PC-3 (cell line): Measurements from ENCODE around the gene SOBP. TPM values are rescaled to one million over a fixed set of nuclear protein-coding genes. Genes with fewer than 3 reads are reported as not detected.

Source experiments
- ATAC-seq: fragments of 200-7000 bp; cut with Tn5 transposase; 2 replicates; pipeline ENCODE4 v1.9.1; 2020; ENCODE audit warnings: mild to moderate bottlenecking, moderate library complexity
- BruUV-seq: library from RNA; stranded (reverse); fragments of 400-500 nt; replicated peaks from 2 replicates; lab custom pipeline; 2021; lab: Mats Ljungman, UMichigan
- CTCF ChIA-PET: fragments of 300-600 bp; sonication (Branson Sonifier 250); formaldehyde crosslinking; loops from one replicate; lab custom pipeline; 2022; ENCODE audit warnings: antibody characterized with exemption; lab: Charles Lee
- POLR2A ChIA-PET: fragments of 300-600 bp; sonication (Branson Sonifier 250); formaldehyde crosslinking; loops from one replicate; lab custom pipeline; 2022; ENCODE audit warnings: antibody characterized with exemption; ENCODE audit not compliant: unreplicated experiment; lab: Charles Lee
- DNase-seq: peaks from one replicate; pipeline ENCODE4 v3.0.0-alpha.2; 2015
- H2AFZ ChIP-seq: fragments of 300-600 bp; sonication (generic); 2 replicates; pipeline ENCODE4 v1.6.0; 2016; ENCODE audit warnings: antibody characterized with exemption, low read length
- H3F3A ChIP-seq: fragments of 300-600 bp; sonication (generic); one replicate; pipeline ENCODE4 v1.6.0; 2017; ENCODE audit warnings: antibody characterized with exemption, low read length, control low read depth, mild to moderate bottlenecking; ENCODE audit not compliant: unreplicated experiment
- H3K27ac ChIP-seq: fragments of 300-600 bp; sonication (generic); 2 replicates; pipeline ENCODE4 v1.5.1; 2016; ENCODE audit warnings: mild to moderate bottlenecking, low read length
- H3K27me3 ChIP-seq: fragments of 300-600 bp; sonication (generic); 2 replicates; pipeline ENCODE4 v1.6.1; 2016; ENCODE audit warnings: low read length, mixed read lengths
- H3K36me3 ChIP-seq: fragments of 300-600 bp; sonication (generic); 2 replicates; pipeline ENCODE4 v1.6.1; 2016; ENCODE audit warnings: low read depth, mixed run types, low read length, mixed read lengths
- H3K4me1 ChIP-seq: fragments of 300-600 bp; sonication (generic); 2 replicates; pipeline ENCODE4 v1.5.1; 2016; ENCODE audit warnings: low read length; ENCODE audit not compliant: insufficient read depth
- H3K4me2 ChIP-seq: fragments of 300-600 bp; sonication (generic); 2 replicates; pipeline ENCODE4 v1.6.0; 2016; ENCODE audit warnings: low read length
- H3K4me3 ChIP-seq: fragments of 300-600 bp; sonication (generic); 2 replicates; pipeline ENCODE4 v1.5.1; 2016; ENCODE audit warnings: mild to moderate bottlenecking, low read length, mixed read lengths
- H3K79me2 ChIP-seq: fragments of 300-600 bp; sonication (generic); 2 replicates; pipeline ENCODE4 v1.6.1; 2017; ENCODE audit warnings: low read length, mixed read lengths
- H3K9ac ChIP-seq: fragments of 300-600 bp; sonication (generic); 2 replicates; pipeline ENCODE4 v1.6.0; 2016; ENCODE audit warnings: mild to moderate bottlenecking, low read length
- H3K9me2 ChIP-seq: fragments of 300-600 bp; sonication (generic); replicated peaks from 2 replicates; pipeline ENCODE4 v1.6.1; 2016; ENCODE audit warnings: mixed run types, low read length, mixed read lengths
- H3K9me3 ChIP-seq: fragments of 300-600 bp; sonication (generic); 2 replicates; pipeline ENCODE4 v1.6.1; 2016; ENCODE audit warnings: low read length, mixed read lengths
- H4K20me1 ChIP-seq: fragments of 300-600 bp; sonication (generic); 2 replicates; pipeline ENCODE4 v1.6.1; 2016; ENCODE audit warnings: low read length, mixed read lengths
- EZH2 ChIP-seq: fragments of 300-600 bp; sonication (generic); IDR thresholded peaks from one replicate; pipeline ENCODE4 v1.6.1; 2017; ENCODE audit warnings: antibody characterized with exemption, mild to moderate bottlenecking, low read length; ENCODE audit not compliant: unreplicated experiment
- EZH2phosphoT487 ChIP-seq: fragments of 300-600 bp; sonication (generic); IDR thresholded peaks from 2 replicates; pipeline ENCODE4 v1.6.1; 2018; ENCODE audit warnings: mild to moderate bottlenecking, antibody characterized with exemption, low read length, borderline replicate concordance
- intact Hi-C: fragments of 100-400 bp; cut with micrococcal nuclease; formaldehyde crosslinking; loops from 2 replicates; pipeline ENCODE4 v1.9.0; 2023
- total RNA-seq: library from RNA; depleted of rRNA; stranded (reverse); fragments of >200 nt; gene quantifications from 2 replicates; pipeline ENCODE4 v1.2.3, GENCODE V29; 2014
- TF ChIP-seq, protein P1 (sequence below): fragments of 300-600 bp; sonication (generic); conservative IDR thresholded peaks from 2 replicates; pipeline ENCODE4 v1.5.1; 2017; ENCODE audit warnings: antibody characterized with exemption, low read depth, mild to moderate bottlenecking, low read length

SOBP gene
- total RNA-seq, 1 experiment from 2014 or later, result 0.15 TPM

- Histone ChIP-seq H3K4me2 (no peak overlapping the region), H3K36me3 (no peaks in the 10 kb centered on the region), H3K4me3 (no peak overlapping the region), H3K27me3 (peaks cover 31% of the 10 kb centered on the region), H3K9me3 (no peaks in the 10 kb centered on the region), H3K79me2 (no peaks in the 10 kb centered on the region), H2AFZ (no peak overlapping the region), H3K9ac (no peak overlapping the region), H3K9me2 (no peaks in the 10 kb centered on the region), H3K4me1 (no peaks in the 10 kb centered on the region), H4K20me1 (no peaks in the 10 kb centered on the region), H3K27ac (no peak overlapping the region), H3F3A (no peaks in the 10 kb centered on the region)
- intact Hi-C loops, result no loop called here
- no peak for TF ChIP-seq EZH2phosphoT487
- no peak for TF ChIP-seq EZH2
- TF ChIP-seq, protein P1, sequence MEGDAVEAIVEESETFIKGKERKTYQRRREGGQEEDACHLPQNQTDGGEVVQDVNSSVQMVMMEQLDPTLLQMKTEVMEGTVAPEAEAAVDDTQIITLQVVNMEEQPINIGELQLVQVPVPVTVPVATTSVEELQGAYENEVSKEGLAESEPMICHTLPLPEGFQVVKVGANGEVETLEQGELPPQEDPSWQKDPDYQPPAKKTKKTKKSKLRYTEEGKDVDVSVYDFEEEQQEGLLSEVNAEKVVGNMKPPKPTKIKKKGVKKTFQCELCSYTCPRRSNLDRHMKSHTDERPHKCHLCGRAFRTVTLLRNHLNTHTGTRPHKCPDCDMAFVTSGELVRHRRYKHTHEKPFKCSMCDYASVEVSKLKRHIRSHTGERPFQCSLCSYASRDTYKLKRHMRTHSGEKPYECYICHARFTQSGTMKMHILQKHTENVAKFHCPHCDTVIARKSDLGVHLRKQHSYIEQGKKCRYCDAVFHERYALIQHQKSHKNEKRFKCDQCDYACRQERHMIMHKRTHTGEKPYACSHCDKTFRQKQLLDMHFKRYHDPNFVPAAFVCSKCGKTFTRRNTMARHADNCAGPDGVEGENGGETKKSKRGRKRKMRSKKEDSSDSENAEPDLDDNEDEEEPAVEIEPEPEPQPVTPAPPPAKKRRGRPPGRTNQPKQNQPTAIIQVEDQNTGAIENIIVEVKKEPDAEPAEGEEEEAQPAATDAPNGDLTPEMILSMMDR, result no peak
- CTCF ChIA-PET, result no interaction called here
- BruUV-seq, result no TSS peak
- POLR2A ChIA-PET, result no interaction called here
- ATAC-seq (no peak), DNase-seq (no peak)
These were observed 44.7 kb downstream of the SOBP start for GRCh38 chr6:107534571-107535141.

DNA sequence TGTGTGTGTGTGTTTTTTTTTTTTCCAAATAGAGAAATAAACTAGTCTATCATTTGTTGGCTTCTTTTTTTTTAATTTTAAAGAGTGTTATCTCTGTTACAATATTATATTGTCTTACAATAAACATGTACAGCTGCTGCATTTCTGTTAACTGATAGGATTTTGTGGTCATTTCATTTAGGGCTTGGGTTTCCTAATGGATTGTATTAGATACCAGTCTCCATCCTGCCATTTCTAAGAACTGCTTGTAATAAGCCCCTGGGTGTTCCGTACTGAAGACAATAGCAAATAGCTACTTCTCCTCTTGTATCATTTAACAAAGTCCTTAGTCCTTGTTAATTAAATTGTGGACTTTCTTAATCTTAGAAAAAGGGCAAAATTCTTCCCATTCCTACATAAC lies 45.7 kb downstream of the SOBP start:
- TF ChIP-seq EZH2, result no peak
- TF ChIP-seq, protein P1, result no peak
- TF ChIP-seq EZH2phosphoT487, result no peak
- CTCF ChIA-PET, result no interaction called here
- no peak overlapping the region for H3K27ac ChIP-seq

DNA sequence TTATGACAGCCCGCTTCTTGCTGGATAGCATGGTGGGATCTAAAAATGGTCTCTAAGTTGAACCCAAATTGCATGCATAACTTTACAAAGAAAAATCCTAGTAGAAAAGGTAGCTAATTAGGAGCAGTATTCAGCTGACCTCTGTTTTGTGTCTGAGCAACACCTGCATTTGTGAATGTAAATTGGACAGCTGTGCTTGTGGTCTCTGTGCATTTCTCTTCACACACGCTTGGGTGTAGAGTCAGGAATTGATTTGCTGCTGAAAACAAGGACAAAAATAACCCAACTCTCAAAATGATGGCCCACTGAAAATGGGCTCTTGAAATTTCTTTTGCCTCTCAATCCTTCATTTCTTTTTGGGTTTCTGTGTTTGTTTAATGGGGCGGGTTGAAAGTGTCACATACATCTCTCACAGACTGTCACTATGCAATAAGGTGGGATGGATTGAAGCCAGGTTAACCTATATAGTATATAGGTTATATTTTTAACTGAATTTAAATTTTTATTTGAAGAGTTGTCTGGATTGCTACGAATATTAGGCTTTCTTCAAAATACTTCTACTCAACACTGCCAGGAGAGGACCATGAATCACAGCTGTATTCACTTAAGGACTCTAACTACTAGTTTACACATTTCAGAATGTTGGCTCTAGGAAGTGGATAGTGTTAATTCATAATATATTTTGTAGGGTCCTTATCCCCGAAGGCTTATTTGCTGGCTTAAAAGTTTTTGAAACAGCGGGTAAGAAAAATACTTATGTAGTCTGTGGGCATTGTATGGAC lies 46.5 kb downstream of the SOBP start:
- H3K36me3 ChIP-seq, result no peaks in the 10 kb centered on the region
- no peaks in the 10 kb centered on the region for H3K4me1 ChIP-seq
- H3K79me2 ChIP-seq, result no peaks in the 10 kb centered on the region
- H3K9ac ChIP-seq, result no peak overlapping the region
- H3K4me3 ChIP-seq, result no peak overlapping the region
- no peak overlapping the region for H3K4me2 ChIP-seq
- peaks cover 32% of the 10 kb centered on the region for H3K27me3 ChIP-seq
- no peaks in the 10 kb centered on the region for H3K9me2 ChIP-seq
- no peaks in the 10 kb centered on the region for H3K9me3 ChIP-seq
- no TSS peak for BruUV-seq
- DNase-seq, result no peak
- no peak overlapping the region for H2AFZ ChIP-seq
- H4K20me1 ChIP-seq, result no peaks in the 10 kb centered on the region
- no peak for TF ChIP-seq EZH2
- no peak for TF ChIP-seq EZH2phosphoT487
- POLR2A ChIA-PET, result no interaction called here
- ATAC-seq, result no peak
- intact Hi-C loops, result no loop called here
- no peaks in the 10 kb centered on the region for H3F3A ChIP-seq
- CTCF ChIA-PET, result no interaction called here
- no peak overlapping the region for H3K27ac ChIP-seq

More for the DNA sequence above, 45.7 kb downstream of the SOBP start:
- no peak overlapping the region for H2AFZ ChIP-seq
- no peaks in the 10 kb centered on the region for H3K9me2 ChIP-seq
- H3K9ac ChIP-seq, result no peak overlapping the region
- no peaks in the 10 kb centered on the region for H4K20me1 ChIP-seq
- H3K36me3 ChIP-seq, result no peaks in the 10 kb centered on the region
- no TSS peak for BruUV-seq
- H3K79me2 ChIP-seq, result no peaks in the 10 kb centered on the region
- H3K4me1 ChIP-seq, result no peaks in the 10 kb centered on the region
- no peaks in the 10 kb centered on the region for H3F3A ChIP-seq
- intact Hi-C loops, result no loop called here
- DNase-seq (no peak), ATAC-seq (no peak)
- POLR2A ChIA-PET, result no interaction called here
- no peak overlapping the region for H3K4me3 ChIP-seq
- no peak overlapping the region for H3K4me2 ChIP-seq
- no peaks in the 10 kb centered on the region for H3K9me3 ChIP-seq
- peaks cover 32% of the 10 kb centered on the region for H3K27me3 ChIP-seq
